H9 (cell line): ENCODE results near the gene PFN1. TPM values are rescaled to one million over a fixed set of nuclear protein-coding genes. Genes with fewer than 3 reads are reported as not detected.

Experiments
- DNase-seq: peaks from one replicate; pipeline ENCODE4 v3.0.0-alpha.2; 2017
- H2AFZ ChIP-seq: one replicate; pipeline ENCODE4 v1.6.1; 2013; ENCODE audit warnings: mild to moderate bottlenecking, low read length, control low read depth, moderate library complexity
- H2AK5ac ChIP-seq: 2 replicates; pipeline ENCODE4 v1.6.1; 2013; ENCODE audit warnings: low read length, control low read depth, mixed read lengths; ENCODE audit not compliant: insufficient read length
- H2BK120ac ChIP-seq: one replicate; pipeline ENCODE4 v1.6.1; 2013; ENCODE audit warnings: low read depth, mild to moderate bottlenecking, low read length, control low read depth, inconsistent platforms; ENCODE audit not compliant: poor library complexity, severe bottlenecking
- H2BK12ac ChIP-seq: 2 replicates; pipeline ENCODE4 v1.6.1; 2013; ENCODE audit warnings: low read length, control low read depth, mixed read lengths, low read depth; ENCODE audit not compliant: insufficient read length
- H2BK15ac ChIP-seq: 2 replicates; pipeline ENCODE4 v1.6.1; 2013; ENCODE audit warnings: low read depth, low read length, control low read depth
- H2BK20ac ChIP-seq: one replicate; pipeline ENCODE4 v1.6.1; 2013; ENCODE audit warnings: low read depth, mild to moderate bottlenecking, low read length, control low read depth, inconsistent platforms; ENCODE audit not compliant: poor library complexity, severe bottlenecking
- H2BK5ac ChIP-seq: 2 replicates; pipeline ENCODE4 v1.6.1; 2013; ENCODE audit warnings: low read length, control low read depth, mixed read lengths; ENCODE audit not compliant: insufficient read length
- H3K14ac ChIP-seq: 2 replicates; pipeline ENCODE4 v1.6.1; 2013; ENCODE audit warnings: low read length, control low read depth; ENCODE audit not compliant: insufficient read depth
- H3K18ac ChIP-seq: 2 replicates; pipeline ENCODE4 v1.6.1; 2013; ENCODE audit warnings: low read depth, mild to moderate bottlenecking, mixed read lengths, low read length, control low read depth; ENCODE audit not compliant: insufficient read length
- H3K23ac ChIP-seq: 2 replicates; pipeline ENCODE4 v1.6.1; 2013; ENCODE audit warnings: low read length, control low read depth, mixed read lengths, low read depth; ENCODE audit not compliant: insufficient read length
- H3K23me2 ChIP-seq: 2 replicates; pipeline ENCODE4 v1.6.1; 2013; ENCODE audit warnings: low read depth, mild to moderate bottlenecking, mixed read lengths, low read length, control low read depth; ENCODE audit not compliant: insufficient read length, poor library complexity, severe bottlenecking
- H3K27ac ChIP-seq: 2 replicates; pipeline ENCODE4 v1.5.1; 2013; ENCODE audit warnings: low read length, control low read depth, mixed read lengths, low read depth; ENCODE audit not compliant: insufficient read length
- H3K27me3 ChIP-seq: 2 replicates; pipeline ENCODE4 v1.6.1; 2013; ENCODE audit warnings: low read length, control low read depth, inconsistent platforms; ENCODE audit not compliant: insufficient read depth
- H3K4ac ChIP-seq: 2 replicates; pipeline ENCODE4 v1.6.1; 2013; ENCODE audit warnings: low read depth, mild to moderate bottlenecking, control low read depth, inconsistent platforms, low read length, moderate library complexity
- H3K4me1 ChIP-seq: 2 replicates; pipeline ENCODE4 v1.6.1; 2013; ENCODE audit warnings: low read length, control low read depth, inconsistent platforms; ENCODE audit not compliant: insufficient read depth
- H3K4me2 ChIP-seq: 2 replicates; pipeline ENCODE4 v1.6.1; 2013; ENCODE audit warnings: low read length, control low read depth, mixed read lengths; ENCODE audit not compliant: insufficient read length, insufficient read depth
- H3K56ac ChIP-seq: 2 replicates; pipeline ENCODE4 v1.6.1; 2013; ENCODE audit warnings: low read depth, mild to moderate bottlenecking, mixed read lengths, low read length, control low read depth; ENCODE audit not compliant: insufficient read length
- H3K79me1 ChIP-seq: 2 replicates; pipeline ENCODE4 v1.6.1; 2013; ENCODE audit warnings: low read depth, mild to moderate bottlenecking, moderate library complexity, low read length, control low read depth, inconsistent platforms; ENCODE audit not compliant: insufficient read depth, poor library complexity, severe bottlenecking
- H3K79me2 ChIP-seq: 2 replicates; pipeline ENCODE4 v1.6.1; 2013; ENCODE audit warnings: low read length, control low read depth, inconsistent platforms; ENCODE audit not compliant: insufficient read depth
- H3K9ac ChIP-seq: 2 replicates; pipeline ENCODE4 v1.6.1; 2013; ENCODE audit warnings: low read length, control low read depth, mixed read lengths; ENCODE audit not compliant: insufficient read length; ENCODE audit errors: extremely low read depth
- H3K9me3 ChIP-seq: one replicate; pipeline ENCODE4 v1.6.1; 2013; ENCODE audit warnings: low read depth, low read length, inconsistent platforms; ENCODE audit not compliant: control insufficient read depth
- H3T11ph ChIP-seq: one replicate; pipeline ENCODE4 v1.6.1; 2013; ENCODE audit warnings: mild to moderate bottlenecking, low read length, control low read depth, inconsistent platforms
- H4K20me1 ChIP-seq: one replicate; pipeline ENCODE4 v1.6.1; 2013; ENCODE audit not compliant: control insufficient read depth, insufficient read length, insufficient read depth
- H4K5ac ChIP-seq: 2 replicates; pipeline ENCODE4 v1.6.1; 2013; ENCODE audit warnings: low read depth, mild to moderate bottlenecking, mixed read lengths, low read length, control low read depth; ENCODE audit not compliant: insufficient read length
- H4K8ac ChIP-seq: replicated peaks from 2 replicates; pipeline ENCODE4 v1.6.1; 2013; ENCODE audit warnings: low read length, control low read depth, mixed read lengths, low read depth; ENCODE audit not compliant: insufficient read length
- H4K91ac ChIP-seq: 2 replicates; pipeline ENCODE4 v1.6.1; 2013; ENCODE audit warnings: low read depth, mild to moderate bottlenecking, moderate library complexity, mixed read lengths, low read length, control low read depth; ENCODE audit not compliant: insufficient read length
- H3K27ac Mint-ChIP-seq, 3 experiments: 2 replicates in 2 of 3; 3 replicates in 1 of 3; pipeline ENCODE4 v1.8.0; 2020 to 2021; ENCODE audit warnings: mixed read lengths in 3 of 3, mild to moderate bottlenecking in 1 of 3, moderate library complexity in 1 of 3
- H3K27me3 Mint-ChIP-seq: 2 replicates; pipeline ENCODE4 v1.8.0; 2021; ENCODE audit warnings: low read depth, mild to moderate bottlenecking, moderate library complexity, mixed read lengths
- H3K36me3 Mint-ChIP-seq, 3 experiments: 2 replicates in 2 of 3; 3 replicates in 1 of 3; pipeline ENCODE4 v1.8.0; 2020 to 2021; ENCODE audit warnings: low read depth in 3 of 3, mixed read lengths in 3 of 3; ENCODE audit not compliant: insufficient read depth in 1 of 3
- H3K4me1 Mint-ChIP-seq, 2 experiments: 2 replicates each; pipeline ENCODE4 v1.8.0; 2020; ENCODE audit warnings: mixed read lengths in 2 of 2
- H3K4me3 Mint-ChIP-seq, 2 experiments: 2 replicates in 1 of 2; 3 replicates in 1 of 2; pipeline ENCODE4 v1.8.0; 2020 to 2021; ENCODE audit warnings: mild to moderate bottlenecking in 2 of 2, mixed read lengths in 2 of 2, moderate library complexity in 1 of 2
- H3K9me3 Mint-ChIP-seq, 2 experiments: 2 replicates in 1 of 2; 3 replicates in 1 of 2; pipeline ENCODE4 v1.8.0; 2020; ENCODE audit warnings: mild to moderate bottlenecking in 2 of 2, mixed read lengths in 2 of 2, moderate library complexity in 1 of 2
- CTCF ChIP-seq: fragments of 200-600 bp; sonication (generic); conservative IDR thresholded peaks from 3 replicates; pipeline ENCODE4 v1.8.0; 2021; ENCODE audit warnings: antibody characterized with exemption, mild to moderate bottlenecking
- WGBS: extraction: QIAGEN DNeasy Blood & Tissue Kit; methylation state at CpG from one replicate; pipeline ENCODE4 v1.1.7; 2013; ENCODE audit warnings: missing lambda C conversion rate, low lambda C conversion rate, mixed read lengths; ENCODE audit not compliant: insufficient read length; ENCODE audit errors: extremely low coverage; 5-methylcytosine and 5-hydroxymethylcytosine counted together
- total RNA-seq: library from RNA; stranded (reverse); gene quantifications from 2 replicates; pipeline ENCODE4 v1.2.1, GENCODE V29; 2021

The PFN1 gene
- total RNA-seq, 1 experiment from 2014 or later: 1,149 TPM

- Histone ChIP-seq H3K79me1 (no peaks in the 10 kb centered on the region), H3K23me2 (peaks cover 12% of the 10 kb centered on the region), H3K27me3 (no peaks in the 10 kb centered on the region), H4K5ac (no peak overlapping the region), H3K27ac (no peak overlapping the region), H3K14ac (no peak overlapping the region), H2AK5ac (no peak overlapping the region), H2BK15ac (no peak overlapping the region), H2BK120ac (no peak overlapping the region), H3K9me3 (no peaks in the 10 kb centered on the region), H3K4me2 (no peak overlapping the region), H2BK5ac (no peak overlapping the region), H4K91ac (no peak overlapping the region), H4K8ac (no peak overlapping the region), H2AFZ (no peak overlapping the region), H3K4ac (no peak overlapping the region), H3K9ac (no peak overlapping the region), H3K18ac (no peak overlapping the region), H3K56ac (no peak overlapping the region), H2BK20ac (no peak overlapping the region), H4K20me1 (no peaks in the 10 kb centered on the region), H2BK12ac (no peak overlapping the region), H3K4me1 (peaks cover 3% of the 10 kb centered on the region; the same call in 1 of the 2 replicates), H3K23ac (no peak overlapping the region), H3T11ph (no peak overlapping the region), H3K79me2 (no peaks in the 10 kb centered on the region)
- WGBS: no CpG with 5 or more reads among the region's 48 CpGs
- peaks cover 13% of the 10 kb centered on the region for H3K27me3 Mint-ChIP-seq
- peaks cover 2 to 6% (median 6%) of the 10 kb centered on the region in 3 experiments; a peak in 4 of 7 replicates for H3K36me3 Mint-ChIP-seq
- H3K9me3 Mint-ChIP-seq: no peaks in the 10 kb centered on the region
- no peak overlapping the region for H3K27ac Mint-ChIP-seq
- peaks cover 10 to 26% of the 10 kb centered on the region in 2 experiments for H3K4me1 Mint-ChIP-seq
- no peak for TF ChIP-seq CTCF
- peak overlapping the region in 1 of 2 experiments; percentile 60; a peak in 2 of 5 replicates for H3K4me3 Mint-ChIP-seq
- DNase-seq: peak; percentile 52
Measured at GRCh38 chr17:4901648-4902344, 46.5 kb downstream of the PFN1 start.
